HCT116 (cell line): ENCODE results near the gene ATP13A3. TPM values are rescaled to one million over a fixed set of nuclear protein-coding genes. Genes with fewer than 3 reads are reported as not detected.
A peak's percentile ranks its signal among the peaks of the same experiment; 100 is the strongest.

Experiments used
- ATAC-seq: fragments of 200-7000 bp; cut with Tn5 transposase; 2 replicates; pipeline ENCODE4 v1.9.1; 2020; ENCODE audit warnings: mild to moderate bottlenecking, moderate library complexity
- BruUV-seq: library from RNA; stranded (reverse); fragments of 400-500 nt; replicated peaks from 2 replicates; lab custom pipeline; 2021; lab: Mats Ljungman, UMichigan
- CTCF ChIA-PET: fragments of 300-600 bp; sonication (Branson Sonifier 250); formaldehyde crosslinking; loops from one replicate; lab custom pipeline; 2021; ENCODE audit warnings: antibody characterized with exemption; lab: Charles Lee
- POLR2A ChIA-PET: fragments of 300-600, 350-600 bp; sonication (Branson Sonifier 250); formaldehyde crosslinking; loops from one replicate; lab custom pipeline; 2021; ENCODE audit warnings: antibody characterized with exemption; lab: Charles Lee
- RAD21 ChIA-PET, 2 experiments: fragments of 300-600 bp; sonication (Branson Sonifier 250); formaldehyde crosslinking; loops; one replicate each; lab custom pipeline; 2023; ENCODE audit warnings: low total read pairs in 2 of 2; ENCODE audit not compliant: uncharacterized antibody in 2 of 2, unreplicated experiment in 2 of 2, low non-redundant PET in 1 of 2; lab: Charles Lee
- DNase-seq: peaks from one replicate; pipeline ENCODE4 v3.0.0-alpha.2; 2010; ENCODE audit warnings: low read depth, low spot score
- H2AFZ ChIP-seq: fragments of 200-600 bp; shearing (Covaris generic), sonication (generic); 2 replicates; pipeline ENCODE4 v1.6.1; 2017; ENCODE audit warnings: low read depth, mixed run types, mixed read lengths, antibody characterized with exemption, low read length; ENCODE audit not compliant: poor library complexity, severe bottlenecking
- H3K27ac ChIP-seq: 2 replicates; pipeline ENCODE4 v1.5.1; 2012; ENCODE audit warnings: low read depth, low read length
- H3K27me3 ChIP-seq: fragments of 200-600 bp; sonication (generic); 2 replicates; pipeline ENCODE4 v1.6.1; 2016; ENCODE audit warnings: mixed run types, low read length, mixed read lengths; ENCODE audit not compliant: insufficient read depth
- H3K36me3 ChIP-seq, 2 experiments: fragments of 200-500 bp in 1 of 2; fragments of 200-600 bp in 1 of 2; sonication (Bioruptor generic) in 1 of 2; sonication (generic) in 1 of 2; 2 replicates each; pipeline versions ENCODE4 v1.5.1 to v1.6.1; 2014 to 2016; ENCODE audit warnings: low read length in 2 of 2, inconsistent platforms in 1 of 2, mixed read lengths in 1 of 2, mixed run types in 1 of 2; ENCODE audit not compliant: insufficient read depth in 2 of 2, control insufficient read depth in 1 of 2
- H3K4me1 ChIP-seq, 2 experiments: fragments of 200-600 bp in 1 of 2; sonication (generic) in 1 of 2; 2 replicates each; pipeline versions ENCODE4 v1.5.1 to v1.6.1; 2012 to 2017; ENCODE audit warnings: low read length in 2 of 2, inconsistent platforms in 1 of 2, mild to moderate bottlenecking in 1 of 2, mixed read lengths in 1 of 2, mixed run types in 1 of 2, moderate library complexity in 1 of 2; ENCODE audit not compliant: insufficient read depth in 2 of 2, control insufficient read depth in 1 of 2
- H3K4me2 ChIP-seq: fragments of 200-600 bp; sonication (generic); 2 replicates; pipeline ENCODE4 v1.6.1; 2017; ENCODE audit warnings: mixed run types, low read length, mixed read lengths
- H3K4me3 ChIP-seq, 2 experiments: fragments of 200-600 bp in 1 of 2; sonication (generic) in 1 of 2; replicated peaks in 1 of 2; 2 replicates each; pipeline ENCODE4 v1.5.1; 2011 to 2016; ENCODE audit warnings: low read length in 2 of 2, control low read depth in 1 of 2, low read depth in 1 of 2, mild to moderate bottlenecking in 1 of 2, mixed read lengths in 1 of 2, mixed run types in 1 of 2
- H3K79me2 ChIP-seq: fragments of 200-600 bp; sonication (generic); 2 replicates; pipeline ENCODE4 v1.6.1; 2017; ENCODE audit warnings: mild to moderate bottlenecking, mixed run types, low read length, moderate library complexity, mixed read lengths; ENCODE audit not compliant: insufficient read depth
- H3K9ac ChIP-seq: fragments of 200-600 bp; sonication (generic); 2 replicates; pipeline ENCODE4 v1.6.1; 2016; ENCODE audit warnings: low read length, mixed read lengths
- H3K9me2 ChIP-seq: fragments of 200-600 bp; sonication (generic), shearing (Covaris generic); 2 replicates; pipeline ENCODE4 v1.6.1; 2017; ENCODE audit warnings: mixed run types, mild to moderate bottlenecking, moderate library complexity; ENCODE audit not compliant: insufficient read depth
- H3K9me3 ChIP-seq, 2 experiments: fragments of 200-500 bp in 1 of 2; fragments of 200-600 bp in 1 of 2; sonication (Bioruptor generic) in 1 of 2; sonication (generic) in 1 of 2; 2 replicates each; pipeline ENCODE4 v1.6.1; 2014 to 2017; ENCODE audit warnings: low read length in 2 of 2, mixed read lengths in 2 of 2, inconsistent platforms in 1 of 2, low read depth in 1 of 2, mild to moderate bottlenecking in 1 of 2, mixed run types in 1 of 2, moderate library complexity in 1 of 2; ENCODE audit not compliant: control insufficient read depth in 1 of 2, insufficient read depth in 1 of 2
- H4K20me1 ChIP-seq: fragments of 200-600 bp; sonication (generic), shearing (Covaris generic); 2 replicates; pipeline ENCODE4 v1.6.1; 2017; ENCODE audit warnings: mixed run types, mild to moderate bottlenecking, moderate library complexity; ENCODE audit not compliant: insufficient read depth
- CBX3 ChIP-seq: IDR thresholded peaks from 2 replicates; pipeline ENCODE4 v1.6.1; 2012; ENCODE audit warnings: low read depth
- EGR1 ChIP-seq: IDR thresholded peaks from 2 replicates; pipeline ENCODE4 v1.6.1; 2012; ENCODE audit warnings: low read depth
- EZH2 ChIP-seq: fragments of 200-600 bp; sonication (generic); IDR thresholded peaks from 2 replicates; pipeline ENCODE4 v1.6.1; 2017; ENCODE audit warnings: antibody characterized with exemption, mixed run types
- EZH2phosphoT487 ChIP-seq: fragments of 200-600 bp; IDR thresholded peaks from 2 replicates; pipeline ENCODE4 v1.6.1; 2018; ENCODE audit warnings: antibody characterized with exemption, borderline replicate concordance
- FOSL1 ChIP-seq: IDR thresholded peaks from 2 replicates; pipeline ENCODE4 v1.6.1; 2012; ENCODE audit warnings: low read depth
- JUND ChIP-seq: IDR thresholded peaks from 2 replicates; pipeline ENCODE4 v1.6.1; 2012
- POLR2A ChIP-seq: IDR thresholded peaks from 2 replicates; pipeline ENCODE4 v1.7.0; 2011; ENCODE audit warnings: borderline replicate concordance; ENCODE audit not compliant: insufficient read depth, insufficient read length; ENCODE audit errors: extremely low read depth
- SP1 ChIP-seq: IDR thresholded peaks from 2 replicates; pipeline ENCODE4 v1.6.1; 2012; ENCODE audit warnings: low read depth
- intact Hi-C: fragments of 100-400 bp; cut with micrococcal nuclease; formaldehyde crosslinking; loops from 2 replicates; pipeline ENCODE4 v1.10.0; 2022
- total RNA-seq: library from RNA; stranded (reverse); gene quantifications from one replicate; pipeline ENCODE4 v1.2.1, GENCODE V29; 2021; ENCODE audit not compliant: unreplicated experiment
- TF ChIP-seq, protein P1 (sequence below): IDR thresholded peaks from 2 replicates; pipeline ENCODE4 v1.6.1; 2012; ENCODE audit warnings: low read depth
- TF ChIP-seq, protein P2 (sequence below): IDR thresholded peaks from 2 replicates; pipeline ENCODE4 v1.6.1; 2012

ATP13A3 gene
- total RNA-seq, 1 experiment from 2014 or later, result 139 TPM

DNA sequence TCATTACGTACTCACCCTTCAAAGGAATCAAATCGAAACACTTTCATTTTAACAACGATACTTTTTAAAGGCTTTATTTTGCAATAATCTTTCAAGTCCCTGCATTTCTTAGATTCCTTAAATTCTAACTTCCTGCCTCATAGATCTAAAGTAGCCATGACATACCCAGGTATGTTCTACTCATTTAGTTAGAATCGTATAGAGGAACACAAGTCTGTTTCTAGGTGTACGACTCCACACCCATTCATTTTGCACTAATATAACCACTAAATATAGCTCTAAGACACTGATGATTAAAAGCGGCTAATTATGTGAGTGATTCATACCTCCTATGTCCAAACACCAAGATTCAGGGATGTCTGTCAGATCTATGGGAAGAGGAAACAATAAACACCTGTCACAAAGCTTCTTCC lies 1.3 kb downstream of the ATP13A3 start:
- no peak overlapping the region for H2AFZ ChIP-seq
- DNase-seq, result no peak
- H3K36me3 ChIP-seq, result no peaks in the 10 kb centered on the region
- intact Hi-C loops, result no loop called here
- H3K4me3 ChIP-seq, result peak overlapping the region; percentile 73 to 84
- H3K27me3 ChIP-seq, result no peaks in the 10 kb centered on the region
- POLR2A ChIA-PET, result interaction anchor here (1.3 to 1.5 kb wide), 2 partner anchors 9 to 1067 kb away, joined by 3 read pairs; no protein-coding TSS in a partner anchor
- H3K9me3 ChIP-seq, result no peaks in the 10 kb centered on the region
- no TSS peak for BruUV-seq
- no peak for TF ChIP-seq SP1
- no peak for TF ChIP-seq FOSL1
- TF ChIP-seq JUND, result no peak
- TF ChIP-seq EZH2phosphoT487, result no peak
- no peak for TF ChIP-seq EZH2
- no peak for TF ChIP-seq POLR2A
- TF ChIP-seq, protein P1, sequence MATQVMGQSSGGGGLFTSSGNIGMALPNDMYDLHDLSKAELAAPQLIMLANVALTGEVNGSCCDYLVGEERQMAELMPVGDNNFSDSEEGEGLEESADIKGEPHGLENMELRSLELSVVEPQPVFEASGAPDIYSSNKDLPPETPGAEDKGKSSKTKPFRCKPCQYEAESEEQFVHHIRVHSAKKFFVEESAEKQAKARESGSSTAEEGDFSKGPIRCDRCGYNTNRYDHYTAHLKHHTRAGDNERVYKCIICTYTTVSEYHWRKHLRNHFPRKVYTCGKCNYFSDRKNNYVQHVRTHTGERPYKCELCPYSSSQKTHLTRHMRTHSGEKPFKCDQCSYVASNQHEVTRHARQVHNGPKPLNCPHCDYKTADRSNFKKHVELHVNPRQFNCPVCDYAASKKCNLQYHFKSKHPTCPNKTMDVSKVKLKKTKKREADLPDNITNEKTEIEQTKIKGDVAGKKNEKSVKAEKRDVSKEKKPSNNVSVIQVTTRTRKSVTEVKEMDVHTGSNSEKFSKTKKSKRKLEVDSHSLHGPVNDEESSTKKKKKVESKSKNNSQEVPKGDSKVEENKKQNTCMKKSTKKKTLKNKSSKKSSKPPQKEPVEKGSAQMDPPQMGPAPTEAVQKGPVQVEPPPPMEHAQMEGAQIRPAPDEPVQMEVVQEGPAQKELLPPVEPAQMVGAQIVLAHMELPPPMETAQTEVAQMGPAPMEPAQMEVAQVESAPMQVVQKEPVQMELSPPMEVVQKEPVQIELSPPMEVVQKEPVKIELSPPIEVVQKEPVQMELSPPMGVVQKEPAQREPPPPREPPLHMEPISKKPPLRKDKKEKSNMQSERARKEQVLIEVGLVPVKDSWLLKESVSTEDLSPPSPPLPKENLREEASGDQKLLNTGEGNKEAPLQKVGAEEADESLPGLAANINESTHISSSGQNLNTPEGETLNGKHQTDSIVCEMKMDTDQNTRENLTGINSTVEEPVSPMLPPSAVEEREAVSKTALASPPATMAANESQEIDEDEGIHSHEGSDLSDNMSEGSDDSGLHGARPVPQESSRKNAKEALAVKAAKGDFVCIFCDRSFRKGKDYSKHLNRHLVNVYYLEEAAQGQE, result no peak
- TF ChIP-seq CBX3, result no peak
- TF ChIP-seq EGR1, result no peak
- TF ChIP-seq, protein P2, sequence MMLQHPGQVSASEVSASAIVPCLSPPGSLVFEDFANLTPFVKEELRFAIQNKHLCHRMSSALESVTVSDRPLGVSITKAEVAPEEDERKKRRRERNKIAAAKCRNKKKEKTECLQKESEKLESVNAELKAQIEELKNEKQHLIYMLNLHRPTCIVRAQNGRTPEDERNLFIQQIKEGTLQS, result no peak
- TF ChIP-seq, all 23 proteins: peak for 0
- ATAC-seq, result no peak
- Histone ChIP-seq H3K27ac (peak overlapping the region; percentile 33; the same call in 1 of the 2 replicates), H3K9me2 (no peaks in the 10 kb centered on the region), H4K20me1 (peaks cover 8% of the 10 kb centered on the region; the same call in 1 of the 2 replicates), H3K4me2 (peak overlapping the region; percentile 92), H3K79me2 (peaks cover 59% of the 10 kb centered on the region), H3K4me1 (peaks cover 35 to 83% of the 10 kb centered on the region in 2 experiments), H3K9ac (peak overlapping the region; percentile 87)
- RAD21 ChIA-PET, result no interaction called here
- CTCF ChIA-PET, result no interaction called here
